ENCODE measurements around the gene TACC3.

Gene TACC3

DNA sequence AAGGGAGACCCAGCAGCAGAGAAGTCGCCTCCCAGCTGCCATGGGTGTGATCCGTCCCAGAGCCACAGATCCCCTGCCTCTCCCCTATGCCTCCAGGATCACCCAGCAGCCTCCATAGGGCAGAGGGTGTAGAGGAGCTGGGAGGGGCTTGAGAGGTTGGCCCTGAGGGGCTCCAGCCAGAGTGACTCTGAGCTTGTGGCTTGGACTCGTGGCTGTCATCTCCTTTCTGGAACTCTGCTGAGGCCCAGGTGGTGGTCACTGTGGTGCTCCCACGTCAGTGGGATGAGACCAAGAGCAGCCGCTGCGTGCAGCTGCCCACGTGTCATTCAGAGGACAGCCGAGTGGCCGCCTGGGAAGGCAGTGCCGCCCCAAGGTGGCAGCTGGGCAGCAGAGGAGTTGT is 4.2 kb downstream of the TACC3 start:
- FAIRE-seq, result no peak

- no peak for FAIRE-seq
Measured at GRCh38 chr4:1726146-1726934, 5.0 kb downstream of the TACC3 start.

GRCh38 chr4:1727117-1728031 is 6.1 kb downstream of the TACC3 start:
- no peak for FAIRE-seq

DNA sequence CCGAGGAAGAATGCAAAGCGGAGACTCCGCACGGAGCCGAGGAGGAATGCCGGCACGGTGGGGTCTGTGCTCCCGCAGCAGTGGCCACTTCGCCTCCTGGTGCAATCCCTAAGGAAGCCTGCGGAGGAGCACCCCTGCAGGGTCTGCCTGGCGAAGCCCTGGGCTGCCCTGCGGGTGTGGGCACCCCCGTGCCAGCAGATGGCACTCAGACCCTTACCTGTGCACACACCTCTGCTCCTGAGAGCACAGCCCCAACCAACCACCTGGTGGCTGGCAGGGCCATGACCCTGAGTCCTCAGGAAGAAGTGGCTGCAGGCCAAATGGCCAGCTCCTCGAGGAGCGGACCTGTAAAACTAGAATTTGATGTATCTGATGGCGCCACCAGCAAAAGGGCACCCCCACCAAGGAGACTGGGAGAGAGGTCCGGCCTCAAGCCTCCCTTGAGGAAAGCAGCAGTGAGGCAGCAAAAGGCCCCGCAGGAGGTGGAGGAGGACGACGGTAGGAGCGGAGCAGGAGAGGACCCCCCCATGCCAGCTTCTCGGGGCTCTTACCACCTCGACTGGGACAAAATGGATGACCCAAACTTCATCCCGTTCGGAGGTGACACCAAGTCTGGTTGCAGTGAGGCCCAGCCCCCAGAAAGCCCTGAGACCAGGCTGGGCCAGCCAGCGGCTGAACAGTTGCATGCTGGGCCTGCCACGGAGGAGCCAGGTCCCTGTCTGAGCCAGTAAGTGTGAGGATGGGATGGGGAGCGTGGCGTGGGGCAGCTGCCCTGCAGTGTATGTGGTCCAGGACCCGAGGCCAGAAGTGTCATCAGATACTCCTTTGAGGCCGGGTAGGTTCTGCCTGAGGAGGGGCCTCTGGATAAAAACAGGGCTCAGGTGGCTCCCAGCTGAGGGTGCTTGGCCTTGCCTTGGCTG is 7.0 kb downstream of the TACC3 start:
- FAIRE-seq, result no peak

GRCh38 chr4:1730532-1731135 is 9.3 kb downstream of the TACC3 start:
- no peak for FAIRE-seq

DNA sequence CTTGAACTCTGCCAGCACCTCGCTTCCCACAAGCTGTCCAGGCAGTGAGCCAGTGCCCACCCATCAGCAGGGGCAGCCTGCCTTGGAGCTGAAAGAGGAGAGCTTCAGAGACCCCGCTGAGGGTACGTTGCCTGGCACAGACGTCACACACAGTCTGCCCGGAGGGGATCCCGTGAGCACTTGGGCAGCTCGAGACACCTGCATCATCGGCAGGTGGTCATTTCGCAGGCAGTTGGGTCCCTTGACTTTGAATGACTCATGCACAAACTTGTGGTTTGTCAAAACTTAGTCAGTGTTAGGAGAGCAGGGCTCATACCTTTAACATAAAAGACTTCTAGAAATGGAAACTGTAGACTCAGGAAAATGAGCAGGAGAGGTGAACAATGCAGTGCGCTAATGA is 9.9 kb downstream of the TACC3 start:
- FAIRE-seq, result no peak

- no peak for FAIRE-seq
Measured at GRCh38 chr4:1732911-1733310, 11.6 kb downstream of the TACC3 start.

- FAIRE-seq, result no peak
Measured at GRCh38 chr4:1735215-1735614, 13.9 kb downstream of the TACC3 start.

DNA sequence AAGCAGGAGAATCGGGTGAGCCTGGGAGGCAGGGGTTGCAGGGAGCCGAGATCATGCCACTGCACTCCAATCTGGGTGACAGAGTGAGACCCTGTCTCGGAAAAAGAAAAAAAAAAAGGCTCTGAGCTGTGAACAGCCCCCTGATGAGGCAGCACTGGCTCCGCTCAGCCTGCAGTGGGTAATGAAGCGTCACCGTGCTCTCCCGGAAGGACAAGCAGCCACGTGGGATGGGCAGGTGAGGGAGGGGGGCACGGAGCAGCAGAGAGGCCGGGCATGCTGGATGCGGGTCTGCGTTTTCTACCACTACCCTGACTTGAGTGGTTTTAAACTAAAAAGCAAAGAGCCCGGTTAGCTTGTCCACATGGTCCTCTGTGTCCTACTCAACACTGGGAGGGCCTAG is 15.5 kb downstream of the TACC3 start:
- no peak for FAIRE-seq

DNA sequence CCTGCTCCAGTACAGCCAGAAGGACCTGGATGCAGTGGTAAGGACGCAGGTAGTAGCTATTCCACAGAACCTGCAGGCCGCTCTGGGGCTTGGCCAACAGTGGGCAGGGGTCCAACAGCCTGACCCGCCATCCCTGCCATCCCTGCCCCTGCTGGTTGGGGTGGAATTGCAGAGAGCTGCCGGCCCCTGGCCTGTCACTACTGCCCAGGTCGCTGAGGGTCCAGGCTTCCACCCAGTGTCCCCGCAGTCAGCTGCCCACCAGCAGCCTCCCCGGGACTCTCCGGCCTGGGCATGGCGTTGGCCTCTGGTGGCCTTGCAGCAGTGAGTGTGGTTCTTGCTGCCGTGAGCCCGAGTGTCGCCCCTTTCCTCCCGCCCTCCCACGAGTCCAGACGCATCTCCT is 16.3 kb downstream of the TACC3 start:
- FAIRE-seq, result no peak

GRCh38 chr4:1738410-1738809 is 17.1 kb downstream of the TACC3 start:
- no peak for FAIRE-seq

- FAIRE-seq, result no peak
Measured at GRCh38 chr4:1739358-1739757, 18.0 kb downstream of the TACC3 start.

- FAIRE-seq, result no peak
Measured at GRCh38 chr4:1740021-1740545, 18.8 kb downstream of the TACC3 start.

DNA sequence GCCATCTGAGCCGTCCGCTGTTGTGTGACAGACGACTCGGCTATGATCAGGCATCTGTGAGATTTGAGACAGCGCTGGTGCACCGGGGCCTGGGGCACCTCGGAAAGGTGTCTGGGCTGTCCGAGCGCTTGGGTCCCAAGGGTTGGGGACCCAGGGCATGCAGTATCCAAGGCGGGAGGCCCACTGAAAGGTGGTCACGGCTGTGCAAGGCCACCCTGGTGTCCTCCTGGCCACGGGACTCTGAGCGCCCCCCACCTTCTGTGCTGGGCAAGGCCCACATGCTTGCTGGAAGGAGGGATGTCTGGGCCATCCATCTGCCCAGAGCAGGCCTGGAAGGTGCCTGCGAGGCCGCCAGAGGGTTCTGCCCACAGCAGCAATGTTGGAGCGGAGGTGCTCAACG is 19.9 kb downstream of the TACC3 start:
- FAIRE-seq, result no peak

DNA sequence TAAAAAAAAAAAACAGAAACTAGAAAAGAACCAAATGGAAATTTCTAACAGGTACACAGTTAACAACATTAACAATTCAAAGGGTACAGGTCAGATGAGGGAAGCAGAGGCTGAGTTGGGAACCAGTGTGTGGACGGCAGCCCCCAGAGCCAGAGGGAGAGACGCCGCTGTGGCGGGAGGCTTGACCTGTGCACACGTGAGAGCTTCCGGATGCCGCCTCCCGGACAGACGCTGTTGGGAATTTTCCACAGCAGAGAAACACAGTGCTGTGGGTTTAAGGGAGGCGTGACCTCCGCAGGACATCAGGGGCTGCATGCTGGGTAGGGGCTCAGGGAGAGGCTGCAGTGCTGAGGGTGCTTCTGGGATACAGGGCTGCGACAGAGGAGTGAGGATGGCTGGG is 22.2 kb downstream of the TACC3 start:
- FAIRE-seq, result no peak

- no peak for FAIRE-seq
Measured at GRCh38 chr4:1743975-1744374, 22.7 kb downstream of the TACC3 start.

- FAIRE-seq, result no peak
Measured at GRCh38 chr4:1744552-1744951, 23.2 kb downstream of the TACC3 start.

GRCh38 chr4:1745165-1745564 is 23.8 kb downstream of the TACC3 start:
- FAIRE-seq, result no peak

DNA sequence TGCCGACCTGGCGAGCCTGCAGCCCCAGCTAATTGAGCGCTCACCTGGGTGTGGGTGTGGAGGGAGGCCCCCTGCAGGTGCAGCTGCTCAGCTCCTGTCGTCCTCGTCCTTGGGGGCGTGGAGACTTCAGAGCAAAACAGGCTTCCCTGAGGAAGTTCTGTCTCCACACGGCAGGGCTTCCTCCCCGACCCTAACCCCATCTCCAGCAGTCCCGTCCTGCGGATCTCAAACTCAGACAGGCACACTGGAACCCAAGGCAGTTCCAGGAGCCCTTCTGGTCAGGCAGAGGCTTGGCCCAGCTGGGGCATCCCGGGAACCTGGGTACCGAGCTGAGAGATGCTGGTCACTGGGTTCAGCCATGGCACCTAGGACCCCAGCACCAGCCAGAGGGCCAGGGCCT is 24.4 kb downstream of the TACC3 start:
- FAIRE-seq, result no peak

- no peak for FAIRE-seq
Measured at GRCh38 chr4:1746265-1746691, 25.0 kb downstream of the TACC3 start.

DNA sequence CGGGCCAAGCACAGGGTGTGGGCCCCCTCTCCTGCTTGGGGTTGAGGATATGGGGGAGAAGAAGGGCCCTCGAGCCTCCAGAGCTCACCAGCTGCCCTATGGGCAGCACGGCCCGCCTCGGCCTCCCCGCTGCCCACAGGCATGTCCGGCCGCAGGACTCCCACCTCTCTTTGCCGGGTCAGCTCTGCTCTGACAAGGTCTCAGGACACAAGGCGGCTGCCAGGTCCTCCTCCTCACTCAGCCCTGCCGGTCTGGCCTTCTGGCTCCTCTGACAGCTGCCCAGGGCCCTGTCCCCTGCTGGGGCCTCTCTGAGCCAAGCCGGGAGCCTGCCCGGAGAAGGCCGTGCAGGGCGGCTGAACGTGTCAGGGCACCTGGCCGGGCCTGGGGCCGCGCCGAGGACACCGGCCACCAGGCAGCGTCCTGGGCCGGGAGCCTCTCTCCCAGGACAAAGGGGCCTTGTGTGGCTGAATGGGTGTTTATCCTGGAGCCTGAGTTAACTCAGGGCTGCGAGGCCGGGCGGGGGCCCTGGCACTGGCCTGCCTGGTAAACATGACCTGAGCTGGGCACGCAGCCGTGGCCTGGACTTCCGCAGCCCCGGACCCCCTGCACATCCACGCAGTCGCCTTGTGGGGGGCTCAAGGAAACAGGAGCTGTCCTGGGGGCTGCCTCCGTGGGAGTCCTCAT is 25.7 kb downstream of the TACC3 start:
- no peak for FAIRE-seq

- no peak for FAIRE-seq
Measured at GRCh38 chr4:1747603-1747967, 26.3 kb downstream of the TACC3 start.

Data from colon (tissue), 2 donors.